GM18951 (cell line): ENCODE results near the gene TKTL1.
"Not testable (repeated sequence)": the region's sequence is repeated elsewhere in the genome, so short reads cannot be mapped to it uniquely, and the experiment has no call there.

Experiments used
- POLR2A ChIP-seq: IDR thresholded peaks from 4 replicates; pipeline ENCODE4 v1.6.1; 2011; ENCODE audit warnings: mild to moderate bottlenecking; ENCODE audit not compliant: insufficient read length, insufficient read depth; ENCODE audit errors: extremely low read depth
- in situ Hi-C: fragments of 300-500 bp; cut with MboI; formaldehyde crosslinking; loops from one replicate; pipeline ENCODE4 v1.12.0; 2022; ENCODE audit warnings: low sequenced_read_pairs, mixed read lengths, inconsistent platforms; ENCODE audit not compliant: unreplicated experiment

Gene TKTL1

DNA sequence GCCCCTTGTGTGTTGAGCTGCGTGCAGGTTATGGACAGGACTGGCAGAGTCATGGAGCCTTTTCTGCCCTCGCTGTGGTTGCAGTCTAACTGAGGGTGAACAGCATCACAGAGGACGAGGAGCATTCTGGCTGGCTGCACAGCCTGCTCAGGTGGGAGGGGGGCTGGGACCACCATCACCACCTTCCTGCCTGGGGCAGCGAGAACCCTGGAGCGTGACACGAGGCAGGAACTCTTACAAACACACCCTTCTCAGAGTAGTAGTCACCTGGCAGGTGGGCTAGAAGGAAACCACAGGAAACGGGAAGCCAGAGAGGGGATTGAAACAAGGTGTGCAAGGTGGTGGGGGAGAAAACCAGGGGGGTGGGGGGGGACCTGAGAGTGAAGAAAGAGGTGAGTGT is 25.6 kb downstream of the TKTL1 start:
- in situ Hi-C loops: no loop called here
- TF ChIP-seq POLR2A: no peak

DNA sequence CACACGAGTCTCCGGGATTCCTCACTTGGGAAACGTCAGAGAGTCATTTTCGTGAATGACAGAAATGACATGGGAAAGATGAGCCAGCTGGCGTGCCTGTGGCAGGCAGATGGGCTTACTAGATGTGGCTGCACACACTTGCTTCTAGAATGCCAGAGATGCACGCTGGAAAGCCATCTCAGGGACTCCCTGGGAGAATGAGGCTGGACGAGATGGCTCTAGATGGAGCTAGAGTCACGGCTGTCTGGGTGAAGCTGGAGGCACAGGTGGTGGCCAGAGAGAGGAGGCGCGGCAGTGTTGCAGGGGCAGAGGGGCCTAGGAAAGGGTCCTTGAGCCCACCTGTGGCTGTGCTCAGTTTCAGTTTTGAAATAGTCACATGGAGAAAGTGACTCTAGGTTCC is 26.0 kb downstream of the TKTL1 start:
- in situ Hi-C loops: no loop called here
- no peak for TF ChIP-seq POLR2A

DNA sequence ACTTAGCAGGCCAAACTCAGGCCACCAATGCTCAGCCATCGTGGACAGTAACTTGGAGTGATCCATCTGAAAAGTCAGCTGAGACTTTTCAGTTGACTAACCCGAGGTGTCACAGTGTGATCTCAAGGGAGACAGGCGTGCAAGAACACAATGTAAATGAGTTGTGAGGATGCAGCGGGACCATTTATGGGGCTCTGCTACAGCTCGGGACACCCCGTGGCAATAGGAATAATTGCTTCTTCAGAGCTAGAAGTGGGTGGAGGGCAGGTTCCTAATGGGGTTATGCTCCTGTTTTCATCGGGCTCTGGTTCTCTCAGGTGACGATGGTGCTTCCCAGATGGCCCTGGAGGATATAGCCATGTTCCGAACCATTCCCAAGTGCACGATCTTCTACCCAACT is 27.3 kb downstream of the TKTL1 start:
- TF ChIP-seq POLR2A: no peak
- in situ Hi-C loops: no loop called here

DNA sequence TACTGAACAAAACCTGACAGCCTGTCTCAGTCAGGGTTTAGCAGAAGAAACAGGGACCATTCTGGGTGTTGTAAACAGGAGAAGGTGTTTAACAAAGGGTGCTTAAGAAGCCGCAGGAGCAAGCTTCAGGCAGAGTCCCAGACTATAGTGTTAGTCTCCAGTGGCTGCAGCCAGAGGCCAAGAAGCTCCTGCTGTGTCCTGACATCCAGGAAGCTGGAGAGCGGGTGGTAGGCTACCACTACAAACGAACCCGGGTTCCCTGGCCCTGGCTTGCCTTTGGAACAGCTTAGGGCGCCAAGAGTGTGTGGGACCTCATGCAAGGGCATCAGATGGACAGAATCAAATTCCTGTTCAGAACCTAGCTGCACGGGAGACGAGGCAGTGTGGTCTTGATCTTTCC is 27.9 kb downstream of the TKTL1 start:
- in situ Hi-C loops: no loop called here

DNA sequence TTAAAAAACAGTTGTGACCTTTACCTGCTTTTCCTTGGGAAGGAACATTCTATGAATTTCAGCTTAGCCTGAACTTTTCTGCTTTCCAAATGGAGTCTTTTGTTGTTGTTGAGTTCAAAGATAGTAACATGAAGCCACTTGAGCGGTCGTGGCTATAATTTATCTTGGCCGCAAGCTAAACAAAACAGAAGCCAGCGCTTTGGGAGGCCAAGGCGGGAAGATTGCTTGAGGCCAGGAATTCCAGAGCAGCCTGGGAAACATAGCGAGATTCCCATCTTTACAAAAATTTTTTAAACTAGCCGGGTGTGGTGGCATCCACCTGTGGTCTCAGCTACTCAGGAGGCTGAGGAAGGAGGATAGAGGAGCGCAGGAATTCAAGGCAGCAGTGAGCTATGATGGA is 29.9 kb downstream of the TKTL1 start:
- TF ChIP-seq POLR2A: no peak
- in situ Hi-C loops: no loop called here

More for the DNA sequence above, 27.9 kb downstream of the TKTL1 start:
- TF ChIP-seq POLR2A: no peak

DNA sequence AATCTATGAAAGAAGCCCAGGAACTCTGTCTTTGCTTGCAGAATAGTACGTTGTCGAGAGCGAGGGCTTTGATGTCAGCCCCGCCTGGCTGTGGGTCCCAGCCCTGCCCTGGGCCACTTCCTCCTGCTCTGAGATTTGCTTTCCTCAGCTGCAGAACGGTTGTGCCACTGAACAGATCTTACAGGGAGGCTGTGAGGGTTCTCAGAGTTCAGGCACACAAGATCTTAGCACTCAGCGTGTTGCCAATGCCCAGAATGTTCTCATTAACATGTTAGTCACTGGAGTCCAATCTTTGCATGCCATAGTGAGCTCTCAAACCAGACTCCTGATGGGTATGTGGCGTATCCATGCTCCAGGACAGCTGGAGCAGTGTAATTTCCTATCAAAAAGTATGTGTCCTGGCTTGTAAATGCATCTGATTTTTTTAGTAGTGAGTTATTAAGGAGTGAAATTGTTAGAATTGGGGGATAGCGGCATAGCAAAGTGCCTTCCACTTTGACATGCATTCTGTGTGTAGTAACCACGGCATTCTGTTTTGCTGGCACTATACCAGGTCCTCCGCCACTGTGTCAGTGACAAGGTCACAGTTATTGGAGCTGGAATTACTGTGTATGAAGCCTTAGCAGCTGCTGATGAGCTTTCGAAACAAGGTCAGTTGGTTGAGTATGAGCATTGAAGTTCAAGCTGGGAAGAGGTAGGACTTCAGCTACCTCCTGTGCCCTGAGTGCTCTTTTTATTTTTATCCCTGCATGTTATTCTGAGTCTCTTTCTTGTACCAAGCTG is 31.6 kb downstream of the TKTL1 start:
- no peak for TF ChIP-seq POLR2A
- in situ Hi-C loops: no loop called here

DNA sequence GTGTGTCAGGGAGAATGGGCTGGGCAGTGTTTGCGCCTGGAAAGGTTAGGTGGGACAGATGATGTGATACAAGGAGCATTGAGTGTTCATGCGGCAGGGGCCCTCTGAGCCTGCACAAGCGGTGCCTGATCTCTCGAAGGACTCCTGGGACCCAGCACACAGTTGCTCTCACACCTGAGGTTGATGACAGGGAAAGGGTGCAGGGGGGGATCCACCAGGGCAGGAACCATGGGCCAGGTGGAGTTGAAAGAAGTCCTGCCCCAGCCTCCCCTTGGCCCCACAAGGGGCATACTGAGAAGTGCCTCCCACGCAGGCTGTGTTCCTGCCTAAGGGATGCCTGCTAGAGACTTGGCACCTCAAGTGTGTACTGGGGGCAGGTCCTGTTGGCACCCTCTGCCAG is 33.1 kb downstream of the TKTL1 start:
- TF ChIP-seq POLR2A: no peak
- in situ Hi-C loops: no loop called here

DNA sequence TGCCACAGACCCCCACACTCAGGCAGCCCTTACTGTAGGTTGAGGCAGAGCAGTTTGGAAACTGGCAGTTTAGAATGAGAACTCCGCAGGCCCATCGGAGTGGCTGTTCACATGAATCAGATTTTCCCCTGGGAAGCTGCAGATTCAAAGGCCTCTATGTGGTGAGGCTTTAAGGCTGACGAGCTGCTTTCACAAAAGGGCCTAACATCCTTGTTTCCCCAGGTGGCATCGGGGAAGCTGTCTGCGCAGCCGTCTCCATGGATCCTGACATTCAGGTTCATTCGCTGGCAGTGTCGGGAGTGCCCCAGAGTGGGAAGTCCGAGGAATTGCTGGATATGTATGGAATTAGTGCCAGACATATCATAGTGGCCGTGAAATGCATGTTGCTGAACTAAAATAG is 33.7 kb downstream of the TKTL1 start:
- no peak for TF ChIP-seq POLR2A
- in situ Hi-C loops: no loop called here

DNA sequence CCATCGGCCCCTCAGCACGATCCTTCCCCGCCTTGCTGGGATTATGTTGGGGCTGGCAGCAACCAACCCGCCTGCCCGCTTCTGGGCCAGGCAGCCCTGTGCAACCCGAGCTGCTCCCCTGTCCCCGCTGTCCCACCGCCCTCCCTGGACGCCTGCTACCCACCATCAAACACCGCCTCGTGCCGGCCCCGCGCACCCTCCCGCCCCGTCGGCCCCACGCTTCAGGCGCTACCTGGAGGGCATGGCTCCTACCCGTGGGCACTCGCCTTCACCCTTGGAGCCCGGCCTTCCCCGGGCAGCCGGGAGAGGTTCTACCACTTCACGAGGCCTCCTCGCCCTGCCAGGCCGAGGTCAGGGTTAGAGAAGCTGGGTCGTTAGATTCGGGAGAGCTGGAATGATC is 37.0 kb downstream of the TKTL1 start:
- TF ChIP-seq POLR2A: no peak
- in situ Hi-C loops: loop anchor here (10.0 kb wide), 1 partner anchor 62 kb away; the partner anchor contains the start of gene RPL10

DNA sequence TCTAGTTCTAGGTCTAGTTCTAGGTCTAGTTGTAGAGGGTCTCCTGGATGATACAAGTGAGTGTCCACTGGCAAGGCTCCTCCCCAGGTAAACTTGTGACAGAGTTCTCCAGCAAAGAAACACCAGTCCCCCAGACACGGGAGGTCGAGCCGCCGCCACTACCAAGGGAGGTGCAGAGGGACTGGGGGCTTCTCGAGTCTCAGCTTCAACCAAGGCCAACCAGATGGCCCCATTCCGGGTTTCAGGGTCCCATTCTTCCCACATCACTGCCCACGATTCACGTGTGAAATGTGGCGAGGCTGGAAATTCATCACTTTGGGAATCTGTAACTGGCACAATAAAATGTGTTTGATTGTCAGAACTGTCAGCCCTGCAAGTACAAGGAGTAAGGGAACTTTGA is 37.5 kb downstream of the TKTL1 start:
- in situ Hi-C loops: loop anchor here (10.0 kb wide), 1 partner anchor 62 kb away; the partner anchor contains the start of gene RPL10
- TF ChIP-seq POLR2A: no peak

DNA sequence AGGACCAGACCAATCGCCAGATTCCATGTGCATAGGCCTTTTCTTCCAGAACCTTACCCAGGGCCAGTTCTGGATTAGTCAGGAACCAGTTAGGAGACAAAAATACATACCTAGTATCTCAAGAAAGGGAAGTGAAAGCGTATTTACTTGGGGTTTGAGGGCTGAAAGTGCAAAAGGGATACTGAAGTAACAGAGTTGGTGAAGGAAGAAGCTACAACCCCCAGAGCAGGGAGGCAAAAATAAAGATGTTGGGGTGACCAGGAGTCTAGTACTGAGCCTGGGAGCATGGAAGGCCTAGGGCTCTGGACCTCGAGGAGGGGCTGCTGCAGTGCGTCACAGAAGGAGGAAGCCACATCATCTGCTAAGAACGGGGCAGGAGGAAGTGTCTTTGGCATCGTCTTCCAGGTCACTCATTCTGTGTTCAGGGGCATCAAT is 38.3 kb downstream of the TKTL1 start:
- in situ Hi-C loops: loop anchor here (10.0 kb wide), 1 partner anchor 61 kb away; the partner anchor contains the start of gene RPL10
- TF ChIP-seq POLR2A: no peak

DNA sequence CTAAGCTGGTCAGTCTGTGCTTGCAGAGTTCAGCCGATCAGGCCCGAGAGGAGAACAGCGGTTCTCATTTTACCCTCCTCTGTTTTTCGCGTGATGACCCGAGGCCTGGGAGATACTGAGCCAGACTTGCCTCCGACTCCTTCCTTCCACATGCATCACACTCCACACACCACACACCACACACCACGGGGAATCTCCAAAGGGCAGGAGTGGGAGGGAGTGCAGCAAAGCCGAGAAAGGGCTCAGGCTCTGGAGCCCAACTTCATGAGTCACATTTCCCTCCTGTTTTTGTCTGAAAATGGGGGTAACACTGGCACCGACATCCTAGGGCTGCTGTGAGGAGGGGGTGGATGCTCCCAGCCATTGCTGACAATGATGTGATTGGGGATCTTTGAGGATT is 38.9 kb downstream of the TKTL1 start:
- TF ChIP-seq POLR2A: no peak
- in situ Hi-C loops: loop anchor here (10.0 kb wide), 1 partner anchor 60 kb away; the partner anchor contains the start of gene RPL10

DNA sequence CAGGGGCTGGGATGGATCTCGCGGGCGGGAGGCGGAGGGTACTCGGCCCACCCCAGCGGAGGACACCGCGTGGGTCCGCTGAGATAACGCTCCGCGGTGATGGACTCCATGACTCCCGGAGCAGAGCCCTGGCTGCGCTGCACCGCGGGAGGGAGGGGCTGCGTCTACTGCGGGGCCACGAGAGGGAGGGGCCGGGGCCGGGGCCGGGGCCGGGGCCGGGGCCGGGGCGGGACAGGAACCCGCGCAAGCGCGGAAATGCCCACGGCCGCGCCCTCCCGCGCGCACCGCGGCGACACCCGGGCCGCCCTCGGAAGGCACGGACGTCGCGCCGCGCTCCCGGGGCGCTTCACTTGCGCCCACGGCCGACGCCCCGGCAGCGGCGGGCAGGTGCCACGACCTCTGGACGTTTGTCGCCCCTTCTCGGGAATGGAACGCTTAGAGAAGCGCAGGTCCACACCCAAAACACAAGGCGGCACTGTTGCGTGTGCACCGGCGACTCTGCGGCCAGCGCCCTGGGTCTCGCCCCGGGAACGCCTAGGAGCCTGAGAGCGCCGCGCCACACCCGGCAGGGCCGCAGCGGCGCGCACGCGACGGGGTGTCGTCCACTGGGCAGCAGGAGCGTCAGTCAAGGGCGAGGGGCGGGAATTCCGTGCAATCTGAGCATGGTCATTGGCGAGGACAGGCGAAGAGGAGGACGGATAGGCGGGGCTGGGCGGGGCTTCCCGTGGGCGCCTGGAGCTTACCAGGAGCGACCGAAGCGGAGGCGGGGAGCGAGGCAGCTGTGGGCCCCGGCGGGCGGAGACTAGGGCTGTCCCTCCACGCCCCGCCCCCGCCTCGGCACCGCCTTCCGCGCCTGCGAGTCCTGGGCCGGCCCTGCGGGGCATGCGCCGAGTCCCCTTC is 46.1 kb downstream of the TKTL1 start:
- in situ Hi-C loops: not testable (repeated sequence)

DNA sequence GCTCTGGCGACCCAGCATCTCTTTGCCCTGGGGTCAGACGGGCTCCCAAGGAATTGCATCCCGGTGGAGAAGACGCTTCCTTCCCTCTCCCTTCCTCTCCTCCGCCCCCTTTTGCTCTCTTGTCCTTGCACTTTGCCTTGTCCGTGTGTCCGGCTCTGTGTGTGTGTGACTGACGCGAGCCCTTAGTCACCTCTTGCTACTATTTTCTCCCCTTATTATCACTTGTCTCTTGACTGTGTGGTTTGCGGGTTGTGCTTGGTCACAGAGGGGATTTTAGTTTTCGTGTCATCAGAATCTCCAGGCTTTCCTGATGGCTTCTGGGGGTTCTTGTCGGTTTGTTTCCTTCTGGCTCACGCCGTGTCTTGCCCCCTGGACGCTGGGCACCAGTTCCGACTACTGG is 47.5 kb downstream of the TKTL1 start:
- in situ Hi-C loops: not testable (repeated sequence)

DNA sequence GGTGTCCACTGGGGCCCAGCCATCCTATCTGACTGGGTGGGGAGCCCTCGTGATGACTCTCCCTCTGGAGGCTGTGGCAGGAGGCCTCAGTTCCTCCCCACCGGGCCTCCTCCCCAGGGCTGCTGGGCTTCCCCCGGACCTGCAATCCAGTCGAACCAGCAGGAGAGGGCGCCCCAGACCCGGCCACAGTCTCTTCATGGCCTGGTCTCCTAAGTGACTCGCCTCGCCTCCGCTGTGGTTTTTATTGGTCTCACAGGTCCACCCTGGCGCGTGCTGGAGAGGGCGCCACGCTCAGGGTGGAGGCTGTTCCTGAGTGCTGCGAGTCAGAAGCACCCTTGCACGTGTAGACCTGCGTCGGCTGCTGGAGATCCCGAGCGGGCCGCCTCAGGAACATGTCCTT is 48.0 kb downstream of the TKTL1 start:
- in situ Hi-C loops: not testable (repeated sequence)
